Colonic mucosa (tissue), 4 donors: ENCODE measurements around the gene RNASEH1. TPM values are rescaled to one million over a fixed set of nuclear protein-coding genes. Genes with fewer than 3 reads are reported as not detected.

Experiments used
- DNase-seq: peaks from one replicate; pipeline ENCODE4 v3.0.0-alpha.2; 2020
- H3K27ac ChIP-seq: fragments of 200-600 bp; one replicate; pipeline ENCODE4 v1.8.0; 2021
- H3K27me3 ChIP-seq: fragments of 200-600 bp; one replicate; pipeline ENCODE4 v1.8.0; 2021
- H3K36me3 ChIP-seq: fragments of 200-600 bp; one replicate; pipeline ENCODE4 v1.8.0; 2021
- H3K4me1 ChIP-seq: fragments of 200-600 bp; one replicate; pipeline ENCODE4 v1.8.0; 2021; ENCODE audit warnings: mild to moderate bottlenecking
- H3K4me3 ChIP-seq: fragments of 200-600 bp; one replicate; pipeline ENCODE4 v1.8.0; 2021
- H3K9ac ChIP-seq, 2 donors: one replicate each; pipeline ENCODE4 v1.7.0; 2013; ENCODE audit warnings: control low read depth in 2 of 2, low read depth in 2 of 2, low read length in 2 of 2
- H3K9me3 ChIP-seq: fragments of 200-600 bp; one replicate; pipeline ENCODE4 v1.8.0; 2021
- CTCF ChIP-seq: fragments of 200-600 bp; IDR thresholded peaks from one replicate; pipeline ENCODE4 v1.8.0; 2022; ENCODE audit warnings: antibody characterized with exemption, mild to moderate bottlenecking
- intact Hi-C: fragments of 100-400 bp; cut with DNase I; formaldehyde crosslinking; loops from one replicate; pipeline ENCODE4 v1.14.1; 2022
- total RNA-seq, 2 donors: library from RNA; stranded (reverse); fragmentation: NEBNext Ultra II Directional in 1 of 2; extraction: Animal tissue kit (Norgen Biotek cat#: 25700) in 1 of 2; gene quantifications; one replicate each; pipeline ENCODE4 v1.2.1, GENCODE V29; 2021
- donor health status: healthy.
- donor health status: DM: no; HTN: no; CAD: no.
- donor health status: DM: no; HTN: no; CAD: no.

The RNASEH1 gene
- total RNA-seq, 2 donors from 2014 or later, result 13.3 to 18.8 TPM

DNA sequence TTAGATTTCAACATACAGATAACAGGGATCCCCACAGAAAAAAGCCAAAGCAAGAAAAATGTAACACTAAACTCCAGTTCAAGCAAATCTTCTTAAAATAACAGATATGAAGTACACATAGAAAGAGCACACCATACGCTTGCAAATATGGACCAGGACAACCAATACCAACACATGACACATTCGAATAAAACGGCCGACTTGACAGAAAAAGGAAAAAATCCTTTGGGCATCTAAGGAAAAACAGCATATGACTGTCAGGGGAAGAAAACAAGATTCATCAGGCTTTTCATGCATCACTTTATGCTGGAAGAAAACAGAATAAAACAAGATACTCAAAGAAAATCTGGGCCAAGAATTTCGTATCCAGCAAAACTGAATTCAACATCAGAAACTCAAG, 16.0 kb downstream of the RNASEH1 start:
- Histone ChIP-seq H3K36me3 (peaks cover 1% of the 10 kb centered on the region), H3K27me3 (no peaks in the 10 kb centered on the region), H3K9ac (no peak overlapping the region), H3K27ac (no peak overlapping the region), H3K4me3 (no peak overlapping the region), H3K9me3 (no peaks in the 10 kb centered on the region), H3K4me1 (no peaks in the 10 kb centered on the region)
- intact Hi-C loops, result no loop called here
- DNase-seq, result no peak
- no peak for TF ChIP-seq CTCF

DNA sequence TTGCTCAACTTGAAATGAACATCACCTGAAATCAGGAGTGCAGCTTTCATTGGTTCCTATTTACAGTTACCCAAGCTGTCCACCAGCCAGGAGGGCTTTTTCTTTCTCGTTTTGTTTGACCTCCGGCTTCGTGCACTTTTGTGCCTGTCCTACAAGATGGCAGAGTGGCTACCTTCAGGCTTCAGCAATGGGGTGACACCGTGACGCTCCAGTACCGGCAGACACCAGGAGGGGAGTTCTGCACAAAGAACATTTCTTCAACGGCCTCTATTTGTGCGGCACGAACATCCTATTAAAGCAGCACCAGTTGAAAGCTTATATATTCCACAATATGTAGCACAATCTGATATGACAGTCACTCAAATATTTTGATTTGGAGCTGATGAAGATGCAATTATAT, 18.3 kb downstream of the RNASEH1 start:
- H3K27me3 ChIP-seq, result no peaks in the 10 kb centered on the region
- H3K36me3 ChIP-seq, result no peaks in the 10 kb centered on the region
- no peak overlapping the region for H3K4me3 ChIP-seq
- H3K4me1 ChIP-seq, result no peaks in the 10 kb centered on the region
- H3K27ac ChIP-seq, result no peak overlapping the region
- no peak for DNase-seq
- intact Hi-C loops, result no loop called here
- no peaks in the 10 kb centered on the region for H3K9me3 ChIP-seq
- no peak for TF ChIP-seq CTCF
- no peak overlapping the region for H3K9ac ChIP-seq

- Histone ChIP-seq H3K9ac (peak overlapping the region; percentile 34 to 46), H3K4me3 (peak overlapping the region; percentile 12), H3K27ac (peak overlapping the region; percentile 84), H3K4me1 (no peaks in the 10 kb centered on the region), H3K36me3 (no peaks in the 10 kb centered on the region), H3K27me3 (no peaks in the 10 kb centered on the region), H3K9me3 (no peaks in the 10 kb centered on the region)
- no peak for TF ChIP-seq CTCF
- intact Hi-C loops, result no loop called here
- DNase-seq, result peak; percentile 22
These were observed 21.2 kb downstream of the RNASEH1 start for GRCh38 chr2:3536682-3537632.

- H3K27ac ChIP-seq, result peak overlapping the region; percentile 84
- peak; percentile 36 for DNase-seq
- intact Hi-C loops, result no loop called here
- no peak for TF ChIP-seq CTCF
- H3K4me3 ChIP-seq, result peak overlapping the region; percentile 12
- H3K9ac ChIP-seq, result peak overlapping the region; percentile 64 to 68
- H3K9me3 ChIP-seq, result no peaks in the 10 kb centered on the region
- no peaks in the 10 kb centered on the region for H3K27me3 ChIP-seq
- no peaks in the 10 kb centered on the region for H3K4me1 ChIP-seq
- H3K36me3 ChIP-seq, result no peaks in the 10 kb centered on the region
These were observed 22.1 kb downstream of the RNASEH1 start for GRCh38 chr2:3535794-3536681.

GRCh38 chr2:3535467-3535793, 22.7 kb downstream of the RNASEH1 start:
- Histone ChIP-seq H3K9ac (peak overlapping the region; percentile 64 to 68), H3K36me3 (no peaks in the 10 kb centered on the region), H3K4me1 (no peaks in the 10 kb centered on the region), H3K27ac (peak overlapping the region; percentile 84), H3K4me3 (no peak overlapping the region), H3K27me3 (no peaks in the 10 kb centered on the region), H3K9me3 (no peaks in the 10 kb centered on the region)
- no peak for TF ChIP-seq CTCF
- no peak for DNase-seq
- intact Hi-C loops, result no loop called here
